GM19043 (cell line): ENCODE data around the gene NEUROD2.
"Not testable (repeated sequence)": the region's sequence is repeated elsewhere in the genome, so short reads cannot be mapped to it uniquely, and the experiment has no call there.

Experiments
- ATAC-seq: cut with Tn5 transposase; IDR thresholded peaks from one replicate; pipeline ENCODE4 v1.9.1; 2021; ENCODE audit warnings: low read depth; ENCODE audit not compliant: unreplicated experiment

Gene NEUROD2

DNA sequence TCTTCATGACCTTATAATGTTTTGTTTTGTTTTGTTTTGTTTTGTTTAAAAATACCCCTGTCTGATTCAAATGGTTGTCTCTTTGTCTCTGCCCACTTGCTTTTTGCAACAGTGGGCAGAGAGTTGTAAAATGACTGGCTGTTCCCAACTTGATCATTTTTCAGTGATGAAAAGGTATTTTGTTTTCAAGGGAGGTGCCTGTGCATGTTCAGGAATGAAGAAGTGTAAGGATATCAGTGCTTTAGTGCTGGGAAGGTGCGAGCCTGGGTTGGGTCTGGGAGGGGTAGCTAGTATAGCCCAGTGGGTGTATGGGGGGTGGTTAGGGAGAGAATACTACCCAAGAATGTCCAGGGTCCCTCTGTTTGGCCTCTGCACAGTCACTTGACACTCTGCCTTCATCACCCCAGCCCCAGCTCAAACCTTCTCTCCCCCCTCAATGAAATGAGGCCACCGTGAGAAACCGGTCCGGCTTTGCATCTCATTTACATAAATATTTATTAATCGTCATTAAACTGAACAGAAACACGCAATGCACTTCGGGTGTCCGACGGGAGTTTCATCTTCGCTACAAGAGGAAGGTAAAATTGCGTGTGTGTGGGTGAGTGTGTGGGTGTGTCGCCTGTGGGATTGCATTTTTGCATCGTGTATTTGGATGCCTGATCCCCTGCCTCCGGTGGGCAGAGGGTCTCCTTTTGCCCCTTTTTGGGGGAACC is 4.3 kb downstream of the NEUROD2 start:
- ATAC-seq = no peak

- no peak for ATAC-seq
Measured at GRCh38 chr17:39602533-39603303, 5.0 kb downstream of the NEUROD2 start.

GRCh38 chr17:39601758-39602532 is 5.8 kb downstream of the NEUROD2 start:
- ATAC-seq = no peak

DNA sequence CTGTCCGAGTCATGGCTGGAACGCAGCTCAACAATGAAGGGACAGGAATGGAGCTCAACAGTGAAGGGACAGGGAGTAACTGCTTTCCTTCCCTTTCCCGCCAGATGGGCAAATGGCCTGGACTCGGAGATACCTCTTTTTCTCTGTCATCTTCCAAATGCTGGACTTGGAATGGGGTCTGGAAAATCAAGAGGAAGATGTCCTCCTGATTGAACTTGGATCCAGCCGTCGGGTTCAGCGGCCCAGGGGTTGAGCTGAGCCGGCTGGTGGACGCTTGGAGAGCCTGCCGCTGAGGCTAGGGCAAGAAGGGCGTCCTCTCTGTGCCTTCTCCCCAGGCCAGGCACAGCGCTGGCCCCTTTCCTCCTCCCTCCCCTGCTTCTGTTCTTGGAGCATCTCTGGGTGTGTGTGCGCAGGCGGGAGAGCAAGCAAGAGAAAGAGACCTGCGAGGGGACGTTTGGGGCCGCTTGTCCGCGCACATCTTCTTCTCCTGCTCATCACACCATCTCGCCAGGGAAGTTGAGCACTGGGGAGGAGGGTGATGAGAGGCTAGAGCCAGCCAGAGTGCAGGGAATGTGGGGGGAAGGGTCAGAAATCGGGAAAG is 6.6 kb downstream of the NEUROD2 start:
- no peak for ATAC-seq

DNA sequence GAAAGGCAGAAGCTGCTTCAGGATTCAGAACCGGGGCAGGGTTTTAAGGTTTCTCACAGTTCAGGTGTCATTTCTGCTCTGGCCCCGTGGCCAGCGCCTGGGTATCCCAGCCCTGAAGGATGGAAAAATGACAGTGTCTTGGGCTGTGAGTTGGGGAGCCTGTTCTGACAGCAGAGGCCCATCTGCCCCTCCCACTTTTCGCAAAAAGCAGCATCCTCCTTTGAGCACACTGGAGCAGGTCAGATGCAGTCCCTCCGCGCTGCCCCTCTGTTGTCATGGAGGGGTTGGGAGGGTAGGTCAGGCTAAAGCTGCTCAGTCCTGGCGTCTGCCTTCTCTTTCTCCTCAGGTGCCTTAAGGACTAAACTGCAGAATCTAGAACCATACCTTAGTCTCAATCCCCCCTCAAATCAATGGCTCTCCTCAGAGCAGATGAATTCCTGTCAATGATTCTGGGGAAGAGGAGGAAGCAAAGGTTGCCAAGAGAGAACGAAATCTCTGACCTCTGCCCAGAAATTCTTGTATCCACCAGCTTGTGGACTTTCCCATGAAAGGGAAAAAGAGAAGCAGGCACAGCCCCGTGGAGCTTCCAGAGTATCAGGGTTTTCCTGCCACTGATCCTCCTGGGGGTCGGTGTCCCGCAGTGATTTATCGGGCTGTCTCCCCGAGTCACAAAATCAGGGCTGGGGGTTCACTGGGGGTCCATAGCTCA is 7.3 kb downstream of the NEUROD2 start:
- no peak for ATAC-seq

DNA sequence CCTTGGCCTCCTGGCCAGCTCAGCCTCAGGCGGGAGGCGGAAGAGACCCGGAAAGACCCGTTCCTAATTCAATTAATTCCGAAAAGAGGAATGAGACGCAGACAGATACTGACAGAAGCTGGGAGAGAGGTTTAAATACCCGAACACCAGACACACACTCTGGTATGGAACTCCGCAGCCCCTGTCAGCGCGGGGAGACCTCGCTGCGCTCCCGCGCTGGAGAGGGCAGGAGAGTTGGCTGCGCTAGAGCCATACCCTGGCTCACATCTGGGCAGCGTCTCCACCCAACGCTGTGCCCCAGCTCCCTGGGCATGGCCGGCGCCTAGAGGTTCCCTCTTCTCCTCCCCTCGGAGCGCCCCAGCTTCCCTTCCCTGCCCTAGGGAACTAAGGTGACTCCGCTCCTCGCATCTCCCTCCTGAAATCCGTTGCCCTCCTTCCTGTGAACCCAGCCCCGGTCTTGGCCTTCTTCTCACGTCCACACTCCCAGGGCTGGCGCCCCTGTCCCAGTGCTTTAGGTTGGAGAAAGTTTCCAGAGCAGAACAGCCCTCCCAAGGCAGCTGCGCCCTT is 8.0 kb downstream of the NEUROD2 start:
- no peak for ATAC-seq

- no peak for ATAC-seq
Measured at GRCh38 chr17:39599004-39599664, 8.6 kb downstream of the NEUROD2 start.

- ATAC-seq = no peak
Measured at GRCh38 chr17:39598630-39599003, 9.1 kb downstream of the NEUROD2 start.

DNA sequence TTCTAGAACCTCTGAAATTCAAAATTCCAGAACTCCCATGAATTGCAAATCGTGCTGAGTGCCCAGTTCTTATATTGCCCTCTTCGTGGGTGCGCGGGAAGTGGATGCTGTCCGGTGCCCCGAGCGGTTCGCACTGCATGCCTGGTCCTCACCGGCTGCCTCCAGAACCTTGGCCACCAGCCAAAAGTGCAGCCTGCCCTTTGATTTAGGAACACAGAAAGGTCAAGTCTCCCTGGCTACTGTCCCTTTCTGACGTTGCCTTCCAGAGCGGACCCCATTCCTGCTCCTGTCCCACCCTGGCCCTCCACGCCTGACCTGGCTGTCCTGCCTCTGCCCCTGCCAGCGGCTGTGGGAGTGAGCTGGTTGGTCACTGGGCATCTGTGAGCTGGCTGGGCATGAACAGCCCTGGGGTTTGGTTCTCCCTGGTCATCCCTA is 9.7 kb downstream of the NEUROD2 start:
- ATAC-seq = no peak

- no peak for ATAC-seq
Measured at GRCh38 chr17:39597372-39598046, 10.2 kb downstream of the NEUROD2 start.

GRCh38 chr17:39596543-39597267 is 11.0 kb downstream of the NEUROD2 start:
- ATAC-seq = no peak

DNA sequence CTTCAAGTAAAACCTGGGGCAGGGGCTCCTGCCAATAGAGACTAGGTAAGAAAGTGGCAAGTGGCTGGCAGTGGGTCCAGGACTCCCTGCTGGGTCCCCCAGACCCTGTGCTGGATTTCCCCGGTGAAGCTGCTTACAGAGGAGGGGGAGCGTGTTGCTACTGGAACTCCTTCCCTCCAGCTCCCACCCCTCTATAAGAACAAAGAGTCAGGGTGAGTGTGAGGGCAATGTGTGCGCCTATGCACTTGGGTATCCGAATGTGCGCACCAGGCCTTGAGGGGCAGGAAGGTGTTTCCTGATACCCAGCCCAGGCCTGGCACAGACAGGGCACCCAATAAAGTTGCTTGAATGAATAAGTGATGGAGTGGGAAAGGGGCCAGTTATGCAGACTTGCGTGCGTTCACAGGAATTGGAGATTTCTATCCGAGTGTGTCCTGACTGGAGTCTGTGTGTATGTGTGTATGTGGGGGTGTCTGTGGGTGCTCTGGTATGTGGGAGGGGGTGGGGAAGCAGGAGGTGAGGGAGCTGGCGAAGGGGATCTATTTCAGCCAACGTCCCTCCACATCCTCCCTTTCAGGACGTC is 11.7 kb downstream of the NEUROD2 start:
- no peak for ATAC-seq

GRCh38 chr17:39595294-39595693 is 12.4 kb downstream of the NEUROD2 start:
- no peak for ATAC-seq

DNA sequence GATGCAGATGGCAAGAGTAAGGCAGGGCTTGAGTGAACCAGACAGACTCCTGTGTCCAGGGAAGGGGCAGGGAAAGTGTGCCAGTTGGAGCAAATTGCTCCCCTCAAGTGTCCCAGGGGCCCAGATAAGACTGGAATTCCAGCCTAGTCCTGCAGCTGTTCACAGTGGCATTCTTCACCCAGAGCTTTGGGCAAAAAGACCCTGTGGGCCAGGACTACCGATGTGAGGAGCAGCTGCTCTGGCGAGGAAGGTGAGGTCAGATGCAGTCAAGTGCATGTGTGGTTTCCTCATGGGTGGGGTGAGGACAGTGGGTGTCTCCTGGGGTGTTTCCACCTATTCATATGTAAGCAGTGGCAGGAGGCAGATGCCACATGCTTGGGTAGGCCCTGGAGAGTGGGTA is 14.3 kb downstream of the NEUROD2 start:
- no peak for ATAC-seq

- ATAC-seq = no peak
Measured at GRCh38 chr17:39591958-39592954, 15.5 kb downstream of the NEUROD2 start.

DNA sequence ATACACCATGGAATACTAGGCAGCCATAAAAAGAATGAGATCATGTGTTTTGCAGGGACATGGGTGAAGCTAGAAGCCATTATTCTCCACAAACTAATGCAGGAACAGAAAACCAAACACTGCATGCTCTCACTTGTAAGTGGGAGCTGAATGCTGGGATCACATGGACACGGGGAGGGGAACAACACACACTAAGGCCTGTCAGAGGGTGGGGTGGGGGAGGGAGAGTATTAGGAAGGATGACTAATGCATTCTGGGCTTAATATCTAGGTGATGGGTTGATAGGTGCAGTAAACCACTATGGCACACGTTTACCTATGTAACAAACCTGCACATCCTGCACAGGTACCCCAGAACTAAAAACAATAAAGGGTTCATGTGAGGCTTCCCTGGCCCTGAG is 17.5 kb downstream of the NEUROD2 start:
- ATAC-seq = not testable (repeated sequence)

DNA sequence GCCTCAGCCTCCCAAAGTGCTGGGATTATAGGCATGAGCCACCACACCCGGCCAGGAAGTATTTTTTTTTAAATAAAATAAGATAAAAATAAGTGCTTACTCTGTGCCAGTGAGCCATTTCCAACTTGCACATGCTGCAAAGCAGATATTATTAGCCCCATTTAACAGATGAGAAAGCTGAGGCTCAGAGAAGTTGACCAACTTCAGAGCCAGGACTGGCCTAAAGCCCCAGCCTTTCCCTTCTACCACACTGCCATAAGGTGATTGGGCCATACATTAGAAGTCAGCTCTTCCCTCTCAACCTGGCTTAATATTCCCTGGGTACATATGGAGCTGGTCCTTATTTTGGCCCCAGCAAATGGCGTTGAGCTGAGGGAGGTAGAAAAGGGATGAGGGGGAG is 25.1 kb downstream of the NEUROD2 start:
- no peak for ATAC-seq
